Measurements from ENCODE around the gene PCDHB1. TPM values are rescaled to one million over a fixed set of nuclear protein-coding genes. Genes with fewer than 3 reads are reported as not detected.

PCDHB1 gene
- total RNA-seq, 1 experiment from 2014 or later, result 0.07 TPM

- H3K79me1 ChIP-seq (ENCODE audit: insufficient read depth, low read depth, low read length, poor library complexity, severe bottlenecking), result peaks cover 3% of the 10 kb centered on the region
- Mint-ChIP-seq H3K27me3 (ENCODE audit: low read depth) (no peaks in the 10 kb centered on the region), H3K36me3 (ENCODE audit: insufficient read depth in 1 of 3, low read depth in 3 of 3) (peaks cover 25 to 49% (median 36%) of the 10 kb centered on the region in 3 experiments), H3K4me1 (peaks cover 1 to 6% of the 10 kb centered on the region in 2 experiments; a peak in 3 of 4 replicates), H3K27ac (no peak overlapping the region), H3K4me3 (no peak overlapping the region), H3K9me3 (peaks cover 29 to 40% of the 10 kb centered on the region in 2 experiments)
- no peak overlapping the region for H4K5ac ChIP-seq (ENCODE audit: insufficient read length, low read depth, low read length)
- no peak overlapping the region for H2BK120ac ChIP-seq (ENCODE audit: low read depth, low read length, poor library complexity, severe bottlenecking)
- no peak overlapping the region for H3K14ac ChIP-seq (ENCODE audit: insufficient read depth, low read length)
- no peaks in the 10 kb centered on the region for H4K20me1 ChIP-seq (ENCODE audit: control insufficient read depth, insufficient read depth, insufficient read length)
- H4K91ac ChIP-seq (ENCODE audit: insufficient read length, low read depth, low read length), result no peak overlapping the region
- H2AFZ ChIP-seq (ENCODE audit: low read length), result no peak overlapping the region
- H3K27ac ChIP-seq (ENCODE audit: insufficient read length, low read depth, low read length), result no peak overlapping the region
- no peak overlapping the region for H2BK12ac ChIP-seq (ENCODE audit: insufficient read length, low read depth, low read length)
- TF ChIP-seq, protein P1, sequence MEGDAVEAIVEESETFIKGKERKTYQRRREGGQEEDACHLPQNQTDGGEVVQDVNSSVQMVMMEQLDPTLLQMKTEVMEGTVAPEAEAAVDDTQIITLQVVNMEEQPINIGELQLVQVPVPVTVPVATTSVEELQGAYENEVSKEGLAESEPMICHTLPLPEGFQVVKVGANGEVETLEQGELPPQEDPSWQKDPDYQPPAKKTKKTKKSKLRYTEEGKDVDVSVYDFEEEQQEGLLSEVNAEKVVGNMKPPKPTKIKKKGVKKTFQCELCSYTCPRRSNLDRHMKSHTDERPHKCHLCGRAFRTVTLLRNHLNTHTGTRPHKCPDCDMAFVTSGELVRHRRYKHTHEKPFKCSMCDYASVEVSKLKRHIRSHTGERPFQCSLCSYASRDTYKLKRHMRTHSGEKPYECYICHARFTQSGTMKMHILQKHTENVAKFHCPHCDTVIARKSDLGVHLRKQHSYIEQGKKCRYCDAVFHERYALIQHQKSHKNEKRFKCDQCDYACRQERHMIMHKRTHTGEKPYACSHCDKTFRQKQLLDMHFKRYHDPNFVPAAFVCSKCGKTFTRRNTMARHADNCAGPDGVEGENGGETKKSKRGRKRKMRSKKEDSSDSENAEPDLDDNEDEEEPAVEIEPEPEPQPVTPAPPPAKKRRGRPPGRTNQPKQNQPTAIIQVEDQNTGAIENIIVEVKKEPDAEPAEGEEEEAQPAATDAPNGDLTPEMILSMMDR (conservative IDR thresholded peaks at IDR 0.05), result no peak
- H3K18ac ChIP-seq (ENCODE audit: insufficient read length, low read depth, low read length), result no peak overlapping the region
- no peaks in the 10 kb centered on the region for H3K4me1 ChIP-seq (ENCODE audit: insufficient read depth, low read length)
- H3K27me3 ChIP-seq (ENCODE audit: insufficient read depth, low read length), result no peaks in the 10 kb centered on the region
- WGBS (ENCODE audit: extremely low coverage, insufficient read length, low lambda C conversion rate), result no CpG with 5 or more reads among the region's 2 CpGs
- H2BK20ac ChIP-seq (ENCODE audit: low read depth, low read length, poor library complexity, severe bottlenecking), result no peak overlapping the region
- no peak overlapping the region for H2BK5ac ChIP-seq (ENCODE audit: insufficient read length, low read length)
- no peaks in the 10 kb centered on the region for H3K79me2 ChIP-seq (ENCODE audit: insufficient read depth, low read length)
- no peak for DNase-seq
- H3K4ac ChIP-seq (ENCODE audit: low read depth, low read length), result no peak overlapping the region
- no peaks in the 10 kb centered on the region for H3K23me2 ChIP-seq (ENCODE audit: insufficient read length, low read depth, low read length, poor library complexity, severe bottlenecking)
- no peak overlapping the region for H2BK15ac ChIP-seq (ENCODE audit: low read depth, low read length)
- no peak overlapping the region for H3K56ac ChIP-seq (ENCODE audit: insufficient read length, low read depth, low read length)
- no peak overlapping the region for H4K8ac ChIP-seq (replicated peaks; ENCODE audit: insufficient read length, low read depth, low read length)
- no peak overlapping the region for H3T11ph ChIP-seq (ENCODE audit: low read length)
- no peak overlapping the region for H3K23ac ChIP-seq (ENCODE audit: insufficient read length, low read depth, low read length)
- no peak overlapping the region for H3K9ac ChIP-seq (ENCODE audit: extremely low read depth, insufficient read length, low read length)
- no peak overlapping the region for H3K4me2 ChIP-seq (ENCODE audit: insufficient read depth, insufficient read length, low read length)
- no peaks in the 10 kb centered on the region for H3K9me3 ChIP-seq (ENCODE audit: control insufficient read depth, low read depth, low read length)
- H2AK5ac ChIP-seq (ENCODE audit: insufficient read length, low read length), result no peak overlapping the region
Observed at GRCh38 chr5:141105350-141105749, 54.2 kb downstream of the PCDHB1 start.

Other genes with a start within 250 kb of the PCDHB1 start
- 3.5 and 3.9 TPM in 2 replicates for gene PCDHA4, start 244.3 kb upstream of the PCDHB1 start, total RNA-seq (2021)
- 0.33 and 0.39 TPM in 2 replicates for gene PCDHA5, start 229.8 kb upstream of the PCDHB1 start, total RNA-seq (2021)
- gene PCDHA6, start 223.4 kb upstream of the PCDHB1 start, total RNA-seq (2021), result 4.5 and 4.9 TPM in 2 replicates
- gene PCDHA7, start 217.1 kb upstream of the PCDHB1 start, total RNA-seq (2021), result 0.48 and 0.86 TPM in 2 replicates
- gene PCDHA8, start 210.2 kb upstream of the PCDHB1 start, total RNA-seq (2021), result 0.57 and 0.79 TPM in 2 replicates
- 0.46 and 0.55 TPM in 2 replicates for gene PCDHA9, start 203.0 kb upstream of the PCDHB1 start, total RNA-seq (2021)
- 10.4 and 10.7 TPM in 2 replicates for gene PCDHA10, start 195.5 kb upstream of the PCDHB1 start, total RNA-seq (2021)
- gene PCDHA11, start 182.4 kb upstream of the PCDHB1 start, total RNA-seq (2021), result 6.3 and 6.6 TPM in 2 replicates
- 7.1 and 7.2 TPM in 2 replicates for gene PCDHA12, start 176.1 kb upstream of the PCDHB1 start, total RNA-seq (2021)
- gene PCDHA13, start 169.2 kb upstream of the PCDHB1 start, total RNA-seq (2021), result 1.0 and 1.1 TPM in 2 replicates
- gene PCDHAC1, start 125.1 kb upstream of the PCDHB1 start, total RNA-seq (2021), result 8.0 and 8.7 TPM in 2 replicates
- 4.8 and 5.4 TPM in 2 replicates for gene PCDHAC2, start 84.9 kb upstream of the PCDHB1 start, total RNA-seq (2021)
- 26.3 and 27.7 TPM in 2 replicates for gene PCDHB2, start 43.2 kb downstream of the PCDHB1 start, total RNA-seq (2021)
- 2.0 and 2.3 TPM in 2 replicates for gene PCDHB3, start 49.1 kb downstream of the PCDHB1 start, total RNA-seq (2021)
- 1.3 and 1.6 TPM in 2 replicates for gene PCDHB4, start 70.4 kb downstream of the PCDHB1 start, total RNA-seq (2021)
- gene PCDHB5, start 83.8 kb downstream of the PCDHB1 start, total RNA-seq (2021), result 2.8 and 2.9 TPM in 2 replicates
- 0.22 TPM in 1 of 2 replicates, not detected in the other for gene PCDHB6, start 98.7 kb downstream of the PCDHB1 start, total RNA-seq (2021)
- gene PCDHB7, start 121.3 kb downstream of the PCDHB1 start, total RNA-seq (2021), result 0.42 and 0.52 TPM in 2 replicates
- 0.57 and 0.86 TPM in 2 replicates for gene PCDHB8, start 126.4 kb downstream of the PCDHB1 start, total RNA-seq (2021)
- gene PCDHB16, start 131.0 kb downstream of the PCDHB1 start, total RNA-seq (2021), result 6.5 and 8.0 TPM in 2 replicates
- gene PCDHB9, start 135.8 kb downstream of the PCDHB1 start, total RNA-seq (2021), result 2.6 and 2.9 TPM in 2 replicates
- 1.5 and 1.6 TPM in 2 replicates for gene PCDHB10, start 141.0 kb downstream of the PCDHB1 start, total RNA-seq (2021)
- 1.9 and 2.0 TPM in 2 replicates for gene PCDHB11, start 148.3 kb downstream of the PCDHB1 start, total RNA-seq (2021)
- 2.3 and 3.1 TPM in 2 replicates for gene PCDHB12, start 157.3 kb downstream of the PCDHB1 start, total RNA-seq (2021)
- 1.5 and 1.7 TPM in 2 replicates for gene PCDHB13, start 162.5 kb downstream of the PCDHB1 start, total RNA-seq (2021)
- gene PCDHB14, start 172.0 kb downstream of the PCDHB1 start, total RNA-seq (2021), result 1.5 and 2.4 TPM in 2 replicates
- gene PCDHB15, start 194.0 kb downstream of the PCDHB1 start, total RNA-seq (2021), result 5.2 and 7.0 TPM in 2 replicates